NCI-H226 (cell line): ENCODE measurements around the gene ACTR6.
A peak's percentile ranks its signal among the peaks of the same experiment; 100 is the strongest.
"Not testable (repeated sequence)": the region's sequence is repeated elsewhere in the genome, so short reads cannot be mapped to it uniquely, and the experiment has no call there.

ENCODE experiments used
- DNase-seq: peaks from one replicate; pipeline ENCODE4 v3.0.0-alpha.2; 2015

ACTR6 gene

GRCh38 chr12:100200463-100201181, at the start of gene ACTR6:
TSS of gene ACTR6 (plus strand) at chr12:100200815. CDS start at chr12:100200852, 37 bp downstream.
- peak; percentile 89 for DNase-seq

GRCh38 chr12:100151769-100152168, 48.8 kb upstream of the ACTR6 start:
- DNase-seq = no peak

GRCh38 chr12:100153131-100153530, 47.5 kb upstream of the ACTR6 start:
- DNase-seq = no peak

GRCh38 chr12:100154474-100155247, 46.0 kb upstream of the ACTR6 start:
- DNase-seq = peak; percentile 26

- no peak for DNase-seq
These were observed 43.7 kb upstream of the ACTR6 start for GRCh38 chr12:100156731-100157426.

- no peak for DNase-seq
These were observed 43.2 kb upstream of the ACTR6 start for GRCh38 chr12:100157427-100157821.

- no peak for DNase-seq
These were observed 42.1 kb upstream of the ACTR6 start for GRCh38 chr12:100158535-100158934.

- DNase-seq = no peak
These were observed 41.1 kb upstream of the ACTR6 start for GRCh38 chr12:100159391-100160104.

GRCh38 chr12:100163416-100164152, 37.0 kb upstream of the ACTR6 start:
- no peak for DNase-seq

GRCh38 chr12:100164153-100164704, 36.4 kb upstream of the ACTR6 start:
- DNase-seq = no peak

GRCh38 chr12:100165356-100165755, 35.3 kb upstream of the ACTR6 start:
- DNase-seq = no peak

GRCh38 chr12:100166232-100166631, 34.4 kb upstream of the ACTR6 start:
- DNase-seq = no peak

GRCh38 chr12:100168562-100168961, 32.1 kb upstream of the ACTR6 start:
- DNase-seq = no peak

- DNase-seq = no peak
These were observed 31.3 kb upstream of the ACTR6 start for GRCh38 chr12:100169345-100169744.

GRCh38 chr12:100170313-100170858, 30.2 kb upstream of the ACTR6 start:
- peak; percentile 34 for DNase-seq

- DNase-seq = no peak
These were observed 29.4 kb upstream of the ACTR6 start for GRCh38 chr12:100171248-100171647.

GRCh38 chr12:100173111-100173510, 27.5 kb upstream of the ACTR6 start:
- DNase-seq = no peak

GRCh38 chr12:100174495-100174894, 26.1 kb upstream of the ACTR6 start:
- DNase-seq = no peak

GRCh38 chr12:100176493-100176892, 24.1 kb upstream of the ACTR6 start:
- not testable (repeated sequence) for DNase-seq

- no peak for DNase-seq
These were observed 21.4 kb upstream of the ACTR6 start for GRCh38 chr12:100179252-100179651.

GRCh38 chr12:100184549-100185145, 16.0 kb upstream of the ACTR6 start:
- DNase-seq = no peak
